ENCODE measurements around the gene TCF19.

TCF19 gene

GRCh38 chr6:31122791-31123706 lies 35.3 kb upstream of the TCF19 start:
- no peak for TF ChIP-seq SIN3A (IDR thresholded peaks at IDR 0.05; ENCODE audit: borderline replicate concordance, insufficient read depth, low read length)
- TF ChIP-seq POLR2AphosphoS5 (IDR thresholded peaks at IDR 0.05; ENCODE audit: low read depth, low read length) = no peak
- no peak for TF ChIP-seq REST (IDR thresholded peaks at IDR 0.05; ENCODE audit: insufficient read depth in 1 of 2, low read depth in 2 of 2, low read length in 2 of 2)
- no peak for TF ChIP-seq TAF1 (IDR thresholded peaks at IDR 0.05; ENCODE audit: borderline replicate concordance, insufficient read depth, low read length)
- no peak for TF ChIP-seq FOXP2 (optimal IDR thresholded peaks at IDR 0.05; ENCODE audit: borderline replicate concordance, extremely low read depth, extremely low read length, insufficient read depth)

- TF ChIP-seq FOXP2 (optimal IDR thresholded peaks at IDR 0.05; ENCODE audit: borderline replicate concordance, extremely low read depth, extremely low read length, insufficient read depth) (no peak), POLR2AphosphoS5 (IDR thresholded peaks at IDR 0.05; ENCODE audit: low read depth, low read length) (no peak), TAF1 (IDR thresholded peaks at IDR 0.05; ENCODE audit: borderline replicate concordance, insufficient read depth, low read length) (no peak), SIN3A (IDR thresholded peaks at IDR 0.05; ENCODE audit: borderline replicate concordance, insufficient read depth, low read length) (no peak), REST (IDR thresholded peaks at IDR 0.05; ENCODE audit: insufficient read depth in 1 of 2, low read depth in 2 of 2, low read length in 2 of 2) (no peak)
Observed at GRCh38 chr6:31125162-31125561, 33.2 kb upstream of the TCF19 start.

GRCh38 chr6:31125586-31126363 lies 32.6 kb upstream of the TCF19 start:
- no peak for TF ChIP-seq POLR2AphosphoS5 (IDR thresholded peaks at IDR 0.05; ENCODE audit: low read depth, low read length)
- TF ChIP-seq FOXP2 (optimal IDR thresholded peaks at IDR 0.05; ENCODE audit: borderline replicate concordance, extremely low read depth, extremely low read length, insufficient read depth) = no peak
- TF ChIP-seq SIN3A (IDR thresholded peaks at IDR 0.05; ENCODE audit: borderline replicate concordance, insufficient read depth, low read length) = no peak
- no peak for TF ChIP-seq REST (IDR thresholded peaks at IDR 0.05; ENCODE audit: insufficient read depth in 1 of 2, low read depth in 2 of 2, low read length in 2 of 2)
- no peak for TF ChIP-seq TAF1 (IDR thresholded peaks at IDR 0.05; ENCODE audit: borderline replicate concordance, insufficient read depth, low read length)

- no peak for TF ChIP-seq TAF1 (IDR thresholded peaks at IDR 0.05; ENCODE audit: borderline replicate concordance, insufficient read depth, low read length)
- no peak for TF ChIP-seq REST (IDR thresholded peaks at IDR 0.05; ENCODE audit: insufficient read depth in 1 of 2, low read depth in 2 of 2, low read length in 2 of 2)
- TF ChIP-seq POLR2AphosphoS5 (IDR thresholded peaks at IDR 0.05; ENCODE audit: low read depth, low read length) = no peak
- no peak for TF ChIP-seq SIN3A (IDR thresholded peaks at IDR 0.05; ENCODE audit: borderline replicate concordance, insufficient read depth, low read length)
- no peak for TF ChIP-seq FOXP2 (optimal IDR thresholded peaks at IDR 0.05; ENCODE audit: borderline replicate concordance, extremely low read depth, extremely low read length, insufficient read depth)
Observed at GRCh38 chr6:31126396-31127175, 31.8 kb upstream of the TCF19 start.
